22Rv1 (cell line): ENCODE measurements around the gene NLK.

ENCODE experiments used
- ZFX ChIP-seq: fragments of 450-650 bp; IDR thresholded peaks from 2 replicates; pipeline ENCODE4 v1.6.1; 2017; ENCODE audit warnings: antibody characterized with exemption, borderline replicate concordance
- TF ChIP-seq, protein P1 (sequence below): fragments of 450-650 bp; IDR thresholded peaks from 2 replicates; pipeline ENCODE4 v1.5.1; 2017; ENCODE audit warnings: mild to moderate bottlenecking

DNA sequence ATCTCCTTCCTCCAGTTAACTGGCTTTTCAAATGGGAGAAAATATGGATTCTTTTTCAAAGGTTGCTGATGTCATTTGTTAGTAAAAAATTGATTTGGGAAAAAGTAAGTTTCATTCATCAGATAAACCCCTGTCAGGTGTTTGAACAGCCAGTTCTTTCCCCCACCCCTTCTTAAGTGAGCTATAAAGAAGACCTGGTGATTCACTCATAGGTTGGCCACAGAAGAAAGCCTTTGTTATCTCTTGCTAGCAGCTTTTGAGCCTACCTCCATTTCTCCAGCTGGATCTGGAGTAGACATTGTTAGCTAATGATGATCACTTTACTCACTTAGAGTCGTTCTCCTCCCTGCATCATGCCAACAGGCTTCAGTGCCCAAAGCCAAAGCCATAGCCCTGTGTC, 63.0 kb downstream of the NLK start:
- TF ChIP-seq, protein P1, sequence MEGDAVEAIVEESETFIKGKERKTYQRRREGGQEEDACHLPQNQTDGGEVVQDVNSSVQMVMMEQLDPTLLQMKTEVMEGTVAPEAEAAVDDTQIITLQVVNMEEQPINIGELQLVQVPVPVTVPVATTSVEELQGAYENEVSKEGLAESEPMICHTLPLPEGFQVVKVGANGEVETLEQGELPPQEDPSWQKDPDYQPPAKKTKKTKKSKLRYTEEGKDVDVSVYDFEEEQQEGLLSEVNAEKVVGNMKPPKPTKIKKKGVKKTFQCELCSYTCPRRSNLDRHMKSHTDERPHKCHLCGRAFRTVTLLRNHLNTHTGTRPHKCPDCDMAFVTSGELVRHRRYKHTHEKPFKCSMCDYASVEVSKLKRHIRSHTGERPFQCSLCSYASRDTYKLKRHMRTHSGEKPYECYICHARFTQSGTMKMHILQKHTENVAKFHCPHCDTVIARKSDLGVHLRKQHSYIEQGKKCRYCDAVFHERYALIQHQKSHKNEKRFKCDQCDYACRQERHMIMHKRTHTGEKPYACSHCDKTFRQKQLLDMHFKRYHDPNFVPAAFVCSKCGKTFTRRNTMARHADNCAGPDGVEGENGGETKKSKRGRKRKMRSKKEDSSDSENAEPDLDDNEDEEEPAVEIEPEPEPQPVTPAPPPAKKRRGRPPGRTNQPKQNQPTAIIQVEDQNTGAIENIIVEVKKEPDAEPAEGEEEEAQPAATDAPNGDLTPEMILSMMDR: no peak
- no peak for TF ChIP-seq ZFX
